NCI-H82 treated with DMSO at 0.1 percent for 48 hours (cell line): ENCODE measurements around the gene SERPINB4.
"Not testable (repeated sequence)": the region's sequence is repeated elsewhere in the genome, so short reads cannot be mapped to it uniquely, and the experiment has no call there.

Experiments used
- DNase-seq: peaks from one replicate; lab custom pipeline; 2025; ENCODE audit not compliant: unreplicated experiment; lab: John Stamatoyannopoulos, UW

The SERPINB4 gene

GRCh38 chr18:63644142-63644541 lies at the start of gene SERPINB4:
TSS of gene SERPINB4 (minus strand) at chr18:63644256. CDS start at chr18:63643577, 679 bp downstream.
- not testable (repeated sequence) for DNase-seq

GRCh38 chr18:63689064-63689463 lies 45.0 kb upstream of the SERPINB4 start:
- DNase-seq, result no peak

- DNase-seq, result no peak
These were observed 42.8 kb upstream of the SERPINB4 start for GRCh38 chr18:63686871-63687270.

- DNase-seq, result no peak
These were observed 40.7 kb upstream of the SERPINB4 start for GRCh38 chr18:63684718-63685117.

DNA sequence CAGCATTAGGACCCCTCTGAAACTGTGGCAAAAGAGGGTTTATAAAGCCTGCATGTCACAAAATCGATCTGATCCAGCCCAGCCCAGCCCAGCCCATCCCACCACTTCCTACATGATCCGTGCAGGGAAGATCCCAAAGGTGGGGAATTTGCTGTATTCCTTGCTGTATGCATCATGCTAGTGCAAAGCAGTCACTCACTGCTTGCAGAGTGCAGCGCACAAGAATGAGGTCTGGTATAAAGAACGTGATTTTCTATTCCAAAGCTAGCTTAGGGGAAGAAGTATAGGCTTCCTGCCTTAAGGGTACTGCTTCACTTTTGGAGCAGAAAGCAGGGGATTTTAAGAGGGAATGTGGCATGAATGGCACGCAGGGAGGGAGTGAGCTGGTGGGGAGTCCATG lies 39.8 kb upstream of the SERPINB4 start:
- no peak for DNase-seq

DNA sequence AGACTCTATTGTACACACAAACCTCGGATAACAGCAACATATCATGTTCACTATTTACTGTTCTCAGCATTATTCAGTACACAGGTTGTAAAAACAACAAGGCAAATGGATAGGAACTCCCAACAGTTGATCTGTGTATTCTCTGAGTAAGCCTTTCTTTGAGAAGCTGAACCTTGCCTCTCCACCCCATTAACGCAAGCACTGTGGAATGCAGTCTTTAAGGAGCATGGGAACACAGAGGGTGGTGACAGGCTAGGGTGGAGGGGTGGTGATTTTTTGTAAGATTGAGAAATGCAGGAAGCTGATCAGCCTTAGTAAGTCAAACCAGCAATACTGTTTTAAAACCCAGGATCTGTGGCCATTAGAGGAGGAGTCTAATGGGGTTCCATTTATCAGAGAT lies 39.1 kb upstream of the SERPINB4 start:
- DNase-seq, result no peak

- no peak for DNase-seq
These were observed 37.6 kb upstream of the SERPINB4 start for GRCh38 chr18:63681449-63682340.

DNA sequence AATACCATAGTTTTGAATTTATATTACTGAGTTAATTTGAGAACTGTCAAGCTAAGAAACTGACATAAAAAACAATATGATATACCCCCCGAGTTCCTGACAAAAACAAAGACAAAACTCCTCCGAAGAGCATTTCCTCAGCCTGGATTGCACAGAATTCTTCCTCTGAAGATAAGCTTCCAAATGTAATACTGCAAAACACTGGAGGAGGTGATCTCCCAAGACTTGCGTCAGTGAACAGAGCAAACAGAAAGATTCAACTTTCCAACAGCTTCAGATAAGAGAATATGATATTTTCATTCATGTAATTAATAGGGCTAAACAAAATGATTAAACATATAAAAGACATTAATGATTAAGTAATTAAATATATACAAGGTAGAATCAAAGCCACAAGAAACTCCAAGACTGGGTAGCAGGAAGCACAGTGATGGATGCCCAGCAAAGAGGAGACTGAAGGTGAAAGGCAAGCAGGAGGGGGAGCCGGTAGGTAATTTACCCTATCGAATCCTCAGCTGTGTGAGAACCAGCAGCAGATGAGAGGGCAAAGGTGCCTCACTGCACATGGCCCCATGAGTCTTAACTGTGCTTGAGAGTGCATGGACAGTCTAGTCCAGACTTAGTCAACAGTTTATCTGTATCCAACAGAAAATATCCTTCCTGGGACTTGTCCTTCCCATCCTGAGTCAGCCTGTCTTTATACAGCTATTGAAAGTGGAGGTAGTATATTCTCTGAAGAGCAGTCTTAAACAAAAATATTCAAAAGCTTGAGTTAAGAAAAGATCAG lies 36.0 kb upstream of the SERPINB4 start:
- DNase-seq, result no peak

- no peak for DNase-seq
These were observed 33.6 kb upstream of the SERPINB4 start for GRCh38 chr18:63677500-63678225.

- DNase-seq, result no peak
These were observed 32.7 kb upstream of the SERPINB4 start for GRCh38 chr18:63676526-63677323.

GRCh38 chr18:63664571-63664970 lies 20.5 kb upstream of the SERPINB4 start:
- DNase-seq, result no peak

DNA sequence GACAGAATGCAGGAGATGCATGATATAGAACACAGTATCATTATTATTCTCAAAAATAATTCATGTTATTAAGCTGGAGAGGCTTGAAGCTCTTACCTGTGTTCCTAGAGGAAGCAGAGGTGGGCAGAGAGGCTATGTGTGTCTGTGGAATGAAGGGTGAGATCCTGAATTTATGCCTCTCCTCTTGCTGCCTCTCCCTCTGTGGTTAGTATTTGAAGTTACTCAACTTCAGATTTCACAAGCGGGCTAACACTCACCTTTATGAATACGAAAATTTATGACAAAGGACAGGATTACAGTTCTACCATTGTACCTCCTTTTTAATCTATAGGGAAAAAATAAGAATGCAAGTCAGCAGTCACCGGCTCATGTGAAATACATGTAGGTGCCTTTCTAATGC lies 17.7 kb upstream of the SERPINB4 start, which contains the start of gene SERPINB3:
Gene SERPINB3 (minus strand): TSS at position 144 of the 400 bp plus-strand sequence. CDS start 677 bp downstream, outside the sequence.
- DNase-seq, result not testable (repeated sequence)

- not testable (repeated sequence) for DNase-seq
These were observed 14.9 kb upstream of the SERPINB4 start for GRCh38 chr18:63658920-63659319.

- DNase-seq, result not testable (repeated sequence)
These were observed 6.2 kb upstream of the SERPINB4 start for GRCh38 chr18:63650271-63650670.

- DNase-seq, result no peak
These were observed 4.2 kb upstream of the SERPINB4 start for GRCh38 chr18:63648241-63648640.

DNA sequence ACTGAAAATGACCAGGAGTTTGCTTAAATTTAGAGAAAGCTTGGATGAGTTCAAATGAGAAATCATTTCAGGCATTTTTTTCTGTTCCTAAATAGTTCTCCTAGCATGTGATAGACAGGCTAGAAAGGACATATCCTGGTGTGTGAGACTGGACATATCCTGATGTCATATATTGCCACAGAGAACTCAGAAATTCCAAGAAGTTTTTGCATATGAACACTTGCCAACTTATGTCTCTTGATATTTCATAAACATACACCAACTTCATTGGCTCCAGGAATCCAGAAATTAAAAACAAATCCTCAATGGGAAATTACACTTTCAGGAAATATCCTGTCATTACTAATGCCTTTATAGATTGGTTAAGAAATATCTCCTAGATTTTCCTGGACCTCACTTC lies 2.9 kb upstream of the SERPINB4 start:
- DNase-seq, result no peak

- not testable (repeated sequence) for DNase-seq
These were observed 638 bp upstream of the SERPINB4 start for GRCh38 chr18:63644694-63645093.

GRCh38 chr18:63642668-63643356 lies 1.2 kb downstream of the SERPINB4 start:
- not testable (repeated sequence) for DNase-seq

GRCh38 chr18:63641157-63641680 lies 2.8 kb downstream of the SERPINB4 start:
- not testable (repeated sequence) for DNase-seq
